Vagina (tissue), 2 donors: ENCODE measurements around the gene LLGL1.

ENCODE experiments used
- CTCF ChIP-seq, 3 experiments: fragments of 450-650 bp in 2 of 3; fragments of 200-600 bp in 1 of 3; sonication (generic) in 1 of 3; IDR thresholded peaks; one replicate each; pipeline ENCODE4 v1.5.1; 2017 to 2019; ENCODE audit warnings: antibody characterized with exemption in 3 of 3, mild to moderate bottlenecking in 2 of 3, moderate library complexity in 2 of 3
- POLR2A ChIP-seq, 2 donors: fragments of 450-650 bp; IDR thresholded peaks; one replicate each; pipeline ENCODE4 v1.6.1; 2017; ENCODE audit warnings: antibody characterized with exemption in 2 of 2, mild to moderate bottlenecking in 2 of 2, moderate library complexity in 2 of 2

- TF ChIP-seq CTCF (IDR thresholded peaks at IDR 0.05) (no peak), POLR2A (IDR thresholded peaks at IDR 0.05) (no peak)
Measured at GRCh38 chr17:18177133-18177532, 48.3 kb upstream of the LLGL1 start.
